ENCODE results near the gene FMR1.
A peak's percentile ranks its signal among the peaks of the same experiment; 100 is the strongest.

FMR1 gene

DNA sequence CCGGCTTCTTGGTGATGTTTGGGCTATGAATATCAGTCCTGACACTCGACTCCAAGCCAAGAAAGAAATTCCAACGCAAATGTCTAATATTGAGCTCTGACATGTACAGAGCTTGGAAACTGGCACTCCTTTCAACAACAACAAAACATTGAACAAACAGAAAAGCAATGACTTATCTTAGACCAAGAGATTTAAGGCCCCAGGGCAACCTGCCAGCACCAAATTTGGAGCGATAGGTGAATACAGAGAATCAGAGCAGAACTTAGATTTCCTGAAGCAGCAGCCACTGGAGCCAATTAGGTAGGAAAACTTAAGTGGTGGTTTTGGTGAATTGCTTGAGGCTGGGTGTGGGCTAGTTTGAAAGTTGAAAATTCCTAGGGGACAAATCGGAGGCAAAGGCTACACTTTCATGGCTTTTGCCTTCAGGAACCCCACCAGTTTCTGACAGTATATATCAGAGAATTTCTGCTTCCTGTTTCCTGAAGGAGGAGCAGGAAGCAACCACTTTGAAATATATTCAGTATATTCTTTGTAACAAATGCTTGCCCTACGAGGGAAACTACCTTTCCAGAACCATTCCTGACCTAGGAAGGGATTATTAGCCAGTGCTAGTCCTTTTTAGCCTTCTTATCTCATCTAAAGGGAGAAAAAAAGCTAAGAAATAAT, 10.1 kb upstream of the FMR1 start:
- TF ChIP-seq, protein P1, sequence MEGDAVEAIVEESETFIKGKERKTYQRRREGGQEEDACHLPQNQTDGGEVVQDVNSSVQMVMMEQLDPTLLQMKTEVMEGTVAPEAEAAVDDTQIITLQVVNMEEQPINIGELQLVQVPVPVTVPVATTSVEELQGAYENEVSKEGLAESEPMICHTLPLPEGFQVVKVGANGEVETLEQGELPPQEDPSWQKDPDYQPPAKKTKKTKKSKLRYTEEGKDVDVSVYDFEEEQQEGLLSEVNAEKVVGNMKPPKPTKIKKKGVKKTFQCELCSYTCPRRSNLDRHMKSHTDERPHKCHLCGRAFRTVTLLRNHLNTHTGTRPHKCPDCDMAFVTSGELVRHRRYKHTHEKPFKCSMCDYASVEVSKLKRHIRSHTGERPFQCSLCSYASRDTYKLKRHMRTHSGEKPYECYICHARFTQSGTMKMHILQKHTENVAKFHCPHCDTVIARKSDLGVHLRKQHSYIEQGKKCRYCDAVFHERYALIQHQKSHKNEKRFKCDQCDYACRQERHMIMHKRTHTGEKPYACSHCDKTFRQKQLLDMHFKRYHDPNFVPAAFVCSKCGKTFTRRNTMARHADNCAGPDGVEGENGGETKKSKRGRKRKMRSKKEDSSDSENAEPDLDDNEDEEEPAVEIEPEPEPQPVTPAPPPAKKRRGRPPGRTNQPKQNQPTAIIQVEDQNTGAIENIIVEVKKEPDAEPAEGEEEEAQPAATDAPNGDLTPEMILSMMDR (conservative IDR thresholded peaks at IDR 0.05; ENCODE audit: low read depth, low read length): no peak
- DNase-seq (ENCODE audit: low read depth): no peak
- no peak overlapping the region for H3K4me3 ChIP-seq (ENCODE audit: low read depth, low read length)

DNA sequence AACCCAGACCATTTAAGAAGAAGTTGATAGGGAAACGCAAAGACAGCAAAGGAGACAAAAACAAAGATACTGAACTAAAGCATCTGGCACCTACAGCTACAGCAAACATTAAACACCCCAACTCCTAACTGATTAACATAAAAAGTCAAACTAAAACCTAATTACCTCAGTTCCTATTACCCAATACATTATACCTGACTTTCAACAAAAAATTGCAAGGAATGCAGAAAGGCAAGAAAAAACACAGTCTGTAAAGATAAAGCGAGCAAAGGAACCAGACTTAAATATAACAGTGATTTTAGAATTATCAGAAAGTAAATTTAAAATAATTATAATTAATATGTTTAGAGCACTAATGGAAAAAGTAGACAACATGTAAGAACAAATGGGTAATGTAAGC, 9.4 kb upstream of the FMR1 start:
- no peak for DNase-seq (ENCODE audit: low read depth)
- H3K4me3 ChIP-seq (ENCODE audit: low read depth, low read length): no peak overlapping the region
- TF ChIP-seq, protein P1 (conservative IDR thresholded peaks at IDR 0.05; ENCODE audit: low read depth, low read length): no peak

DNA sequence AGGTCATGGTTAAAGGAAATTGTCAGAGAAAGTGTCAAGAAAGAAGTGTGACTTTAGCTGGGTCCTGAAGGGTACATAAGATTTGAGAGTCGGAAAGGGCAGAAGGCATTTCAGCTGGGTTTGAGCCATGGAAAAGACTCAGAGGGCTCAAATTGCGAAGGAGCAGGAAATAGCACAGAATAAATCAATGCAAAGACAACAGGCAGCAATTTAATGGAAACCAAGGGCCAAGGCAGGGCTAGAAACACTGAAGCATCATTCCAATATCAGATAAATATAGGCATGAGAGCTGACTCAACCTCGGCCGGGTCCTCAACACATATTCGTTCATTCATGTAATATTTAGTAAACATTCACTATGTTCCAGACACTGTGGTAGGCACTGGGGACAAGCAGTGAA, 3.6 kb upstream of the FMR1 start:
- DNase-seq (ENCODE audit: low read depth): no peak
- TF ChIP-seq, protein P1 (conservative IDR thresholded peaks at IDR 0.05; ENCODE audit: low read depth, low read length): no peak

DNA sequence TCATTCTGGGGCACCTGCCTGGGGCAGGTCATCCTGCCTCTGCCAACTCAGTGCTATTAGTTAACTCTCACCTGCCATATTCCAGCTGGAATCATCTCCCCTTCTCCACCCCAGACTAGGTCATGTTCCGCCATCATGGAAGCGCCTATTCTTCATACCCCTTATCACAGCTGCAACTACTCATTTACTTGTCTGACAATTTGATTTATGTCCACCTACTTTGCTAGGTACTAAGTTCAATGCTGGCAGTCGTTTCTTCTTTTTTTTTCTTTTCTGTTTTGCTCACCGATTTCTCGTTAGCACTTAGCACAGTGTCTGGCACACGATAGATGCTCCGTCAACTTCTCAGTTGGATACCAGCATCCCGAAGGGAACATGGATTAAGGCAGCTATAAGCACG, 1.1 kb upstream of the FMR1 start:
- TF ChIP-seq, protein P1 (conservative IDR thresholded peaks at IDR 0.05; ENCODE audit: low read depth, low read length): no peak
- H3K4me3 ChIP-seq (ENCODE audit: low read depth, low read length): no peak overlapping the region
- no peak for DNase-seq (ENCODE audit: low read depth)

More for the DNA sequence above, 3.6 kb upstream of the FMR1 start:
- H3K4me3 ChIP-seq (ENCODE audit: low read depth, low read length): no peak overlapping the region

DNA sequence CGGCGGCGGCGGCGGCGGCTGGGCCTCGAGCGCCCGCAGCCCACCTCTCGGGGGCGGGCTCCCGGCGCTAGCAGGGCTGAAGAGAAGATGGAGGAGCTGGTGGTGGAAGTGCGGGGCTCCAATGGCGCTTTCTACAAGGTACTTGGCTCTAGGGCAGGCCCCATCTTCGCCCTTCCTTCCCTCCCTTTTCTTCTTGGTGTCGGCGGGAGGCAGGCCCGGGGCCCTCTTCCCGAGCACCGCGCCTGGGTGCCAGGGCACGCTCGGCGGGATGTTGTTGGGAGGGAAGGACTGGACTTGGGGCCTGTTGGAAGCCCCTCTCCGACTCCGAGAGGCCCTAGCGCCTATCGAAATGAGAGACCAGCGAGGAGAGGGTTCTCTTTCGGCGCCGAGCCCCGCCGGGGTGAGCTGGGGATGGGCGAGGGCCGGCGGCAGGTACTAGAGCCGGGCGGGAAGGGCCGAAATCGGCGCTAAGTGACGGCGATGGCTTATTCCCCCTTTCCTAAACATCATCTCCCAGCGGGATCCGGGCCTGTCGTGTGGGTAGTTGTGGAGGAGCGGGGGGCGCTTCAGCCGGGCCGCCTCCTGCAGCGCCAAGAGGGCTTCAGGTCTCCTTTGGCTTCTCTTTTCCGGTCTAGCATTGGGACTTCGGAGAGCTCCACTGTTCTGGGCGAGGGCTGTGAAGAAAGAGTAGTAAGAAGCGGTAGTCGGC, 528 bp downstream of the FMR1 start:
- DNase-seq (ENCODE audit: low read depth): peak; percentile 55
- H3K4me3 ChIP-seq (ENCODE audit: low read depth, low read length): peak overlapping the region; percentile 76
- TF ChIP-seq, protein P1 (conservative IDR thresholded peaks at IDR 0.05; ENCODE audit: low read depth, low read length): no peak

DNA sequence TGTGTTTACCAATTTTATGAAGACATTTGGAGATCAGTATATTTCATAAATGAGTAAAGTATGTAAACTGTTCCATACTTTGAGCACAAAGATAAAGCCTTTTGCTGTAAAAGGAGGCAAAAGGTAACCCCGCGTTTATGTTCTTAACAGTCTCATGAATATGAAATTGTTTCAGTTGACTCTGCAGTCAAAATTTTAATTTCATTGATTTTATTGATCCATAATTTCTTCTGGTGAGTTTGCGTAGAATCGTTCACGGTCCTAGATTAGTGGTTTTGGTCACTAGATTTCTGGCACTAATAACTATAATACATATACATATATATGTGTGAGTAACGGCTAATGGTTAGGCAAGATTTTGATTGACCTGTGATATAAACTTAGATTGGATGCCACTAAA, 1.9 kb downstream of the FMR1 start:
- TF ChIP-seq, protein P1 (conservative IDR thresholded peaks at IDR 0.05; ENCODE audit: low read depth, low read length): no peak
- DNase-seq (ENCODE audit: low read depth): no peak
- H3K4me3 ChIP-seq (ENCODE audit: low read depth, low read length): peak overlapping the region; percentile 76

DNA sequence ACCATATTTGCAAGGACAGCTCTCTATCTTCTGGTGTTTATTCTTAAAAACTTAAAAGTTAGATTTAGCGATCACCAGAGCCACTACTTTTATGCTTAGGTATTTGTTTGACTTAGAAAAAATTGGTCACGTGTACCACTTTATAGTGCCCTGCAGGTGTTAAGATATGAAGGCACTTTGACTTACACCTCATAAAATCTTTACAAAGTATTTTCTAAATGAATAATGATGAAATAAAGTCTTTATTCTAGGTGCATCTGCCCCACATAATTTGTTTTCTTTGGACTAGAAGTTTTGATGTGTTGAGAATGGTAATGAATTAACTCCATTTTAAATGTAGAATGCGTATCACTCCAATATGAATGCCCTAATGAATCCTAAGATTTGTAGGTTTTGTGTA, 2.9 kb downstream of the FMR1 start:
- DNase-seq (ENCODE audit: low read depth): no peak
- TF ChIP-seq, protein P1 (conservative IDR thresholded peaks at IDR 0.05; ENCODE audit: low read depth, low read length): no peak
- no peak overlapping the region for H3K4me3 ChIP-seq (ENCODE audit: low read depth, low read length)
